Kasumi-1 (cell line): Measurements from ENCODE around the gene DSCAML1.
"Not testable (repeated sequence)": the region's sequence is repeated elsewhere in the genome, so short reads cannot be mapped to it uniquely, and the experiment has no call there.

Source experiments
- DNase-seq, 2 experiments: peaks; one replicate each; lab custom pipeline; 2025; lab: John Stamatoyannopoulos, UW

The DSCAML1 gene

DNA sequence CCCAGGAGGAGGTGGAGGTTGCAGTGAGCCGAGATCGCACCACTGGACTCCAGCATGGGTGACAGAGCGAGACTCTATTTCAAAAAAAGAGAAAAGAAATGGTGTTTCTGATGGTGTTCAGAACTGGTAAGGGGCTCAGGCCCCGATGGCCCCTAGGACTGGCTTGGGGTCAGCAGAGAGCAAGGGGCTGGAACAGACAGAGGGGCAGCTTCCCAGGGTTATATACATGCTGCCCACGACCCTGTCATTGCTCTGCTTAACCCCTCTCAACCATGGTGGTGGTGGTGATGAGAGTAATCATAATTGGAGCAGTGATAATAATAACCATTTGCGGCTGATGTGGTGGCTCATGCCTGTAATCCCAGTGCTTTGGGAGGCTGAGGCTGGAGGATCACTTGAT lies 390.0 kb downstream of the DSCAML1 start:
- no peak for DNase-seq

DNA sequence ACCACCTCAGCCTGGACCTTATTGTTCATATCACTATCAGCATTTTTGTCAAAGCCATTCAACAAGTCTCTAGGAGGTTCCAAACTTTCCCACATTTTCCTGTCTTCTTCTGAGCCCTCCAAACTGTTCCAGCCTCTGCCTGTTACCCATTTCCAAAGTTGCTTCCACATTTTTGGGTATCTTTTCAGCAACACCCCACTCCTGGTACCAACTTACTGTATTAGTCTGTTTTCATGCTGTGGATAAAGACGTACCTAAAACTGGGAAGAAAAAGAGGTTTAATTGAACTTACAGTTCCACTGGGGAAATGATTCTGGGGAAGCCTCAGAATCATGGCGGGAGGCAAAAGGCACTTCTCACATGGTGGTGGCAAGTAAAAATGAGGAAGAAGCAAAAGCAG lies 391.1 kb downstream of the DSCAML1 start:
- DNase-seq, result not testable (repeated sequence)

DNA sequence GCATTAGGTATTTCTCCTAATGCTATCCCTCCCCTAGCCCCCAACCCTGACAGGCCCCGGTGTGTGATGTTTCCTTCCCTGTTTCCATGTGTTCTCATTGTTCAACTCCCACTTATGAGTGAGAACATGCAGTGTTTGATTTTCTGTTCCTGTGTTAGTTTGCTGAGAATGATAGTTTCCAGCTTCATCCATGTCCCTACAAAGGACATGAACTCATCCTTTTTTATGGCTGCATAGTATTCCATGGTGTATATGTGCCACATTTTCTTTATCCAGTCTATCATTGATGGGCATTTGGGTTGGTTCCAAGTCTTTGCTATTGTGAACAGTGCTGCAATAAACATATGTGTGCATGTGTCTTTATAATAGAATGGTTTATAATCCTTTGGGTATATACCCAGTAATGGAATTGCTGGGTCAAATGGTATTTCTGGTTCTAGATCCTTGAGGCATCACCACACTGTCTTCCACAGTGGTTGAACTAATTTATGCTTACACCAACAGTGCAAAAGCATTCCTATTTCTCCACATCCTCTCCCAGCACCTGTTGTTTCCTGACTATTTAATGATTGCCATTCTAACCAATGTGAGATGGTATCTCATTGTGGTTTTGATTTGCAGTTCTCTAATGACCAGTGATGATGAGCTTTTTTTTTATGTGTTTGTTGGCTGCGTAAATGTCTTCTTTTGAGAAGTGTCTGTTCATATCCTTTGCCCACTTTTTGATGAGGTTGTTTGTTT lies 397.7 kb downstream of the DSCAML1 start:
- not testable (repeated sequence) for DNase-seq

DNA sequence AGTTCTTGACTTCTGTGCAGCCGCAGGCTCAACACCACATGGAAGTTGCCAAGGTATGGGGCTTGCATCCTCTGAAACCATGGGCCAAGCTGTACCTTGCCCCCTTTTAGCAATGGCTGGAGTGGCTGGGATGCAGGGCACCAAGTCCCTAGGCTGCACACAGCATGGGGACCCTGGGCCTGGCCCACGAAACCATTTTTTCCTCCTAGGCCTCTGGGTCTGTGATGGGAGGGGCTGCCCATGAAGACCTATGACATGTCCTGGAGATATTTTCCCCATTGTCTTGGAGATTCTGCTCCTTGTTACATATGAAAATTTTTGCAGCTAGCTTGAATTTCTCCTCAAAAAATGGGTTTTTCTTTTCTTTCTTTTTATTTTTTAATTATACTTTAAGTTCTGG lies 398.4 kb downstream of the DSCAML1 start:
- DNase-seq, result not testable (repeated sequence)

DNA sequence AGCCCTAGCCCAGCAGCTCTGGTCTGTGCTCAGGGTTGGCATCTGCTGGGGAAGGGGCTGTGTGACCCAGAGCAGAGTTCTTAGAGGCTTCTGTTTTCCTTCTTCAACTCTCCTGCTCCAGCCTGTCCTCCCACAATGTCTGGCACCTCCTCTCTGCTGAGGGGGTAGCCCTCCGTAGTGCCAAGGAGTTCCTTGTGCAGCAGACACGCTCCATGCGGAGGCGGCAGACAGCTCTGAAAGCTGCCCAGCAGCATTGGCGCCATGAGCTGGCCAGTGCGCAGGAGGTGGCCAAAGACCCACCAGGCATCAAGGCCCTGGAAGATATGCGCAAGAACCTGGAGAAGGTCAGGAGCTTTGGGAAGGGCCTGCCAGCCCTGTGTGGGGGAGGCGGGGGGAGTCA lies 400.0 kb downstream of the DSCAML1 start:
- no peak for DNase-seq

DNA sequence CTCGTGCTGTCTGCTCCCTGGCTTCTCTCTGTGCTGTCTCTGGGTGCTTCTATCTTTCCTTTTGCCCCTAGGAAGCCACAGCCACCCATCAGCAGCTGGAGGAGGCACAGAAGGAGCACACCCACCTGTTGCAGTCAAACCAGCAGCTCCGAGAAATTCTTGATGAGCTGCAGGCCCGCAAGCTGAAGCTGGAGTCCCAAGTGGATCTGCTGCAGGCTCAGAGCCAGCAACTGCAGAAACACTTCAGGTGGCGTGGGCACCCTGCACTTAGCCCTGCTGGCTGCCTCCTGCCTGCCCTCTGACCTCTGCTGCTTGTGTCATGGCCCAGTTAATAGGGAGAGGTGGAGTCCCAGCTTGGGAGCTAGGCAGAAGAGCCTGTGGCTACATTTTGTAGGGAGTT lies 401.5 kb downstream of the DSCAML1 start:
- DNase-seq, result no peak

DNA sequence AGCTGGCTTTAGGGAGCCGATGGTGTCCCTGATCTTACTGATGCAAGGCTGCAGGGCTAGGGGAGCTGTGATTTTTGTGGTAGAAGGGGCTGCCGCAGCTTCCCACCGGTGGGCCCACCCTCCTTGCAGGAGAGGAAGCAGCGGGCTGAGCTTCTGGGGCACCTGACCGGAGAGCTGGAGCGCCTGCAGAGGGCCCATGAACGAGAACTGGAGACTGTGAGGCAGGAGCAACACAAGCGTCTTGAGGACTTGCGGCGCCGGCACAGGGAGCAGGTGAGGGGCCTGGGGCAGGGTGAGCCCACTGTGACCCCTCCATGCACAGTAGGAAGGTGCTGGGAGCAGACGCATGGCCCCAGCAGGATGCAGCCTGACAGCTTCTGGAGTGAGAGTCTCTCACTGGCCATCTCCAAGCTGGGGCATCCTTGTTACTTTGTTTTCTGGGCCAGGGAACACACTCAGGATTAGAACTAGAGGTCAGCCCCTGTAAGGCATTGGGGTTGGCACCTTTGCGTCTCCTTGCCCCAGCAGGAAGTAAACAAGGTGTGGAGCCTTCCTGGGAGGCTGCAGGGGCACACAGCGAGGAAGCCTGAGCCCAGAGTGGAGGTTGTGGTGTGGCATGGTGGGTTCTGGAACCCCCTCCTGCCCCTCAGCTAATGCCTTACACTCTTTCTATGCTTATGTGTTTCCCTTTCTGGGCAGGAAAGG lies 402.6 kb downstream of the DSCAML1 start:
- DNase-seq, result no peak

DNA sequence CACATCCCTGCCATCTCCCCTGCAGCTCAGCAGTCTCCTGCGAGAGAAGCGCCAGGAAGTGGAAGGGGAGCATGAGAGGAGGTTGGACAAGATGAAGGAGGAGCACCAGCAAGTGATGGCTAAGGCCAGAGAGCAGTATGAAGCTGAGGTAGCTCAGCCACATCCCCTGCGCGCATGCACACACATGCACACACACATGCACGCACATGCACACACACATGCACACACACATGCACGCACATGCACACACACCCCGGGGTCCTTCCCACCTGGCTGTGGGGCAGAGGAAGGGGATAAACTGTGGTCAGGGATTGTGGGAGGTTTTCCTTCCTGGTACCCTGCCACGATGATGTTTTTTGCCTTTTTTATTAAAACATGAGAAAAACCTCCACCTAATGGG lies 404.0 kb downstream of the DSCAML1 start:
- no peak for DNase-seq

DNA sequence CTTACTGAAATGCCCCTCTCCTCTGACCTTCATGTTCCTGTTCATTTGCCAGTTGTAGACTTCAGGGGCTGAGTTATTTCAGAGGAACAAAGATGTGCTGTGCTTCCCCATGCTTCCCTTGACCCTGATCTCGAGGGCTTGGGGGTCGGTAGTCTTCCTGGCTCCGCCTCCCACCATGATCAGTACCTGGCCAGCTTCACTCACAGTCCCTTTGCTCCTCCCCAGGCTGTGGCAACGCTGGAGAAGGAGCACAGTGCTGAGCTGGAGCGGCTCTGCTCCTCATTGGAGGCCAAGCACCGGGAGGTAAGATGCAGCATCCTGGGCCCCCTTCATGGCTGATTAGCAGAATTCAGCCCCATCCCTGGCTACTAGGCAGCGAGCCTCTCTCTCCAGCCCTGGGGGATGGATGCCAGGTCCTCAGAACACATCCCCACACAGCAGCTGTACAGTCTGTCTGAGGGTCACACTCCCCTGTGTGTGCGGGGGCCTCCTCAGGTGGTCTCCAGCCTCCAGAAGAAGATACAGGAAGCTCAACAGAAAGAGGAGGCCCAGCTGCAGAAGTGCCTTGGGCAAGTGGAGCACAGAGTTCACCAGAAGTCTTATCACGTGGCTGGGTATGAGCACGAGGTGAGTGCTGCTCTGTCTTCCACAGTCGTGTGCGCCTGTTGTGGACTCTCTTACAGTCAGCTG lies 404.9 kb downstream of the DSCAML1 start:
- no peak for DNase-seq

DNA sequence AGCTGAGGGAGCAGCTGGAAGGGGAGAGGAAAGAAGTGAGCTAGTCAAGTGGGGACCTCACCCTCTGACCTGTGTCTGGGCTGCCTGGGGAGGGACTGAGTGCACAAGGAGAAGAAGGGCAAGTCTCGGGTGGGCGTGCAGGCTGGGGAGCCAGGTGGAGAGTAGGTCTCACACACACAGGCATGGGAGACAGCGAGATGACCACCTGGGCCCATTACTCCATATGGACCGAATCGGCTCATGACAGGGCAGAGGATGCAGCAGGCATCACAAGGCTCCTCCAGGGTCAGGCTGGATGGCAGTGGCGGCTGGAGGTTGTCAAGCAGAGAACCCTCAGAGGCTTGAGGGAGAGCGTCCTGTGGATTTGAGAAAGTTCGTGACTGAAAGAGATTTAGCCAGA lies 405.8 kb downstream of the DSCAML1 start:
- no peak for DNase-seq

DNA sequence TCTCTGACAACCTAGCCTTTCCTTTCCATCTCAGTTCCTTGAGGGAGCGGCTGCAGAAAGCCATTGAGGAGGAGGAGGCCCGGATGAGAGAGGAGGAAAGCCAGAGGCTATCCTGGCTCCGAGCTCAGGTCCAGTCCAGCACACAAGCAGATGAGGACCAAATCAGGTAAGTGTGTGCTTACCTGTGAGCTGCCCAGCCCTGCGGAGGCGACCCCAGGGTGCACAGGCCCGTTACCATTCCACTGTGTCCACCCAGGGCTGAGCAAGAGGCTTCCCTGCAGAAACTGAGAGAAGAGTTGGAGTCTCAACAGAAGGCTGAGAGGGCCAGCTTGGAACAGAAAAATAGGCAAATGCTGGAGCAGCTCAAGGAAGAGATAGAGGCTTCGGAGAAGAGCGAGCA lies 406.3 kb downstream of the DSCAML1 start:
- DNase-seq, result no peak

DNA sequence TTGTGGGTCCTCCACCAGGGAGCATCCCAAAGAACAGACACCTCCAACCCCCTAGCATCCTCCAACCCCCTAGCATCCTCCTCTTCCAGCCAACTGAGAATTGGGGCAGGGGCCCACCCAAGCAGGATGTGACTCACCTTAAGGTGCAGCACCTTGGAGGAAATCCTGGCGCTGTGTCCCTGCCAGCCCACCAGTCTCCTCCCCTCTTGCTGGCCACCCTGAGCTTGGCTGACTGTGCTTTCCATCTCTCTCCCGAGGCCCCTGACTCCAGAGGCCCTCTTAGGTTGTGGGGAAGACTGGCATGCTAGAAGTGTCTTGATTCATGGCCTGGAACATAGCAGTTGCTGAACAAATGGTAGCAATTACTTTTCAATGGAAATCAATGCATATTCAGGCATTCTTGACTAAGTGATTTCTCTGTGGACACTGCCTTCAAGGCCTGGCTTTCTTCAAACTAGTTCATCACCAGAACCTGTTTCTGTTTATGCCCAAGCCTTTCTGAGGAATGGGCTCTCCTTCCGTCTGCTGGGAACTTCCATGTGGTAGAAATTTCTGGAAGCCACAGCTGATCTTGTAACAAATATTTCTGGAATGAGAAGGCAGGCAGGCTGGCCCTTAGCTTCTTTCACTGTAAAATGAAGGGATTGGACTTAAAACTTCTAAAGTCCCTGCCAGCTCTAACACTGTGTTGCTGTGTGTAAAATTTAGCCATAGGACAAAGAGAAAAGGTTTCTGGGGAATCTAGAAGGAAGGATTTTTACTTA lies 408.8 kb downstream of the DSCAML1 start:
- no peak for DNase-seq

DNA sequence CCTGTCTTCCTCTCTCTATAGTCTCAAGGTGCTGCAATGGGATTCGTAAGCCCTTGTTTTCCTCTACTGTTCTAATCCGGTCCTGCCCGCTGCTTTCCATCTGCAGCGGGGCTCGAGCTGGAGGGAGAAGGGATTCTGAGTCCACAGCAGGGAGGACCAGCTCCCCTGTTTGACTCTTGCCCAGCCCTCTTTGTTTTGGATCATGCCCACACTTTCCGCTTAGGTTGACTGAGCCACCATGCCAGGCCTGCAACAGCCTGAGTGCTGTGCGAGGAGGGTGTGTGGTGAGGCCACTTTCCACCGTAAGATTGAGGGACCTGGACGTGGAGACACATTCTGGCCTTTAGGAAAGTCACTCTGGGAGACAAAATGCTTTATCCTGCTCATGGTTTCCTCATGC lies 411.1 kb downstream of the DSCAML1 start:
- no peak for DNase-seq

DNA sequence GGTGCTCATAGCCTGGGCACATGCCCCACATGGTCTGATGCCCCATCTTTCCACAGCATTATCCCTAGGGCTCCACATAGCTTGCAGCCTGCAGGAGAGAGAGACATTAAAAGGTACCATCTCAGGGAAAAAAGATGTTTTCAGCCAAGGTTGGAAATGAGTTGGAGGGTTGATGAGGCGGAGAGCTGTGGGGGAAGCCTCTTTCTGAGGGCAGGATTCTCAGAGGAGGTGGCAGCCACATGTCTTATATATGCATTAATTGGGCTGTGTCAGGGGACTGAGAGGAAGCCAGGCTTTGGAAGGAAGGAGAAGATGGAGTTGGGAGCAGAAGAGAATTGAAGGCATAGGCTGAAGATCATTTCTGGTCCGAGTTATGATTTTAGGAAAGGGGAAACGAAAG lies 411.5 kb downstream of the DSCAML1 start:
- no peak for DNase-seq

DNA sequence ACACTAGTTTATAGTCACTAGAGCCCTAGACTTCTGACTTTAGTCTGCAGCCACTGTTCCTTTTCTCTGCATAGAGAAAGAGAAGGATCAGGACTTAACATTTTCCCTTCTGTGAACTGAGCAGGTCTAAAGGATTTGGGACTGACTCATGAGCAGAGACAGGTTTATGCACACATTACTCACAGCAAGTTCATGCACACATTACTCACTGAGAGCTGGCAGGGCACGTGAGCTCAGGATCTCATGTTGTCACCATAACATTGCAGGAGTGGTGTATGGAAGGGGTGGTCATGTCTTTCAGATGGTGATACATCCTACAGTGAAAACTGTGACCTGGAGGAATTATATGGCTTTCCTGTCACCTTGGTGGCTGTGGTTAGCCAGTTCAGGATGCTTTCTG lies 413.0 kb downstream of the DSCAML1 start:
- DNase-seq, result no peak

DNA sequence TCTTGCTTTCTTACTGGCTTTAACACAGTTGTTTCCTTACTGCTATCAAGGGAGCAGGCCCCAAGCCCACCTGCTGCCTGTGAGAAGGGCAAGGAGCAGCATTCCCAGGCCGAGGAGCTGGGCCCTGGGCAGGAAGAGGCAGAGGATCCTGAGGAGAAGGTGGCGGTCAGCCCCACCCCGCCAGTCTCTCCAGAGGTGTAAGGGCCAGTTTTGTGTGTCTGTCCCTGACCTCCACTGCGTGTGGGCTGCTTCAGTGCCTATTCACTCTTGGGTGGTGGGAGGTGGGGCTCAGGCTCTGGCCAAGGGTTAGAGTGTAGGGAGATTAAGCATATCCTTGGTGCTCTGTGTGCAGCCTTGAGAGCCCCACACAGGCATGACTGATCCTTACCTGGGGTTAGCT lies 414.3 kb downstream of the DSCAML1 start:
- DNase-seq, result no peak

DNA sequence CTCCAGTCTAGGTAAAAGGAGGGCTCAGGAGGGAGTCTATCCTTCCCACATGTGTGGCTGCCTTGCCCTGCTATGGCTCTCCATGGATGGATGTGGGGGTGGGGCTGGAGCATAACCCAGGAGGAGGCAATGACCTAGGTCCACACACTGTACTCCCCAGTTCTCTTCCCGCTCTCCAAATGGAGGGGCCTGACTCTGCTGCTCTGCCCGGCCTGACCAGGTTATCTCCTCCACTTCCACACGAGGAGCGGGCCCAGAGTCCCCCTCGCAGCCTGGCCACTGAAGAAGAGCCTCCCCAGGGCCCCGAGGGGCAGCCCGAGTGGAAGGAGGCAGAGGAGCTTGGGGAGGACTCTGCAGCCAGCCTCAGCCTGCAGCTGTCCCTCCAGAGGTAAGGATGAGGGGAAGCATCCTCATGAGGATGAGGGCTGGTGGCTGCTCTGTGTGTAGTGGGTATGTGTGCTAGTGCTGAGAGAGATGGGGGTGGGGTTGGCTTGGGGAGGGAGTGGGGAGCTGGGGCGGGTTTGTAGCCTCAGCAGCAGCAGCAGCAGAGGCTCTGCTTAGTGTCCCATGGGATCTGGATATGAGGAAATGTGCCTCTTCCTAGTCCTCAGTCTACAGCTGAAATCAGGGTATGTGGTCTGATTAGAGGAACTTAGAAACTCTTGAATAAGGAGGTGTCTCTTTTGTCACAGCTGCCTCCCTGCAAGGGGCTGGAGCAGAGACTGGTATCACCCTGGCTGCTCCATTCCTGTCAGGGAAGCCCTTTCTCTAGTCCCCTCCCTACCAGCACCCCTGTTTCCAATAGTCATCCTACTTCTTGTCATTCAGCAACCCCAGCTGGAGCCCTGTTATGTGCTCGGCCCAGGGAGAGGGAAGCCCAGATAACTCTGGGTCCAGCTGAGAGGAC lies 415.3 kb downstream of the DSCAML1 start:
- DNase-seq, result no peak

DNA sequence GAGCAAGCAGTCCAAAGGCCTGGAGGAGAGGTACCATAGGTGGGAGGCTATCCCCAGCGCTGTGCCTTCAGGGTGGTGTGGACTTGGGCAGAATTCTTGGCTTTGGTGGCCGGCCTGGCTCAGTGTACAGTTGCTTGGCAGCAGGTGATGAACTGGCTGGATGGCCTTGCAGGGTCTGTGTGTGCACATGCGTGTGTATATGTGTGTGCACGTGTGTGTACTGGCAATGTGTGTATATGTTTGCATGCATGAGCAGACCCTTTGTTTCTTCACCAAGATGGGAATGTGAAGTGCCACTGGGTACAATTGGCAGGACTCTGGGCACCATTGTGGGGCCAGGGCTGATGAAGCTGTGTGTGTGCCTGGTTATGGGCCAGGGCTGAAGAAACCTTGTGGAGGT lies 416.3 kb downstream of the DSCAML1 start:
- DNase-seq, result no peak

DNA sequence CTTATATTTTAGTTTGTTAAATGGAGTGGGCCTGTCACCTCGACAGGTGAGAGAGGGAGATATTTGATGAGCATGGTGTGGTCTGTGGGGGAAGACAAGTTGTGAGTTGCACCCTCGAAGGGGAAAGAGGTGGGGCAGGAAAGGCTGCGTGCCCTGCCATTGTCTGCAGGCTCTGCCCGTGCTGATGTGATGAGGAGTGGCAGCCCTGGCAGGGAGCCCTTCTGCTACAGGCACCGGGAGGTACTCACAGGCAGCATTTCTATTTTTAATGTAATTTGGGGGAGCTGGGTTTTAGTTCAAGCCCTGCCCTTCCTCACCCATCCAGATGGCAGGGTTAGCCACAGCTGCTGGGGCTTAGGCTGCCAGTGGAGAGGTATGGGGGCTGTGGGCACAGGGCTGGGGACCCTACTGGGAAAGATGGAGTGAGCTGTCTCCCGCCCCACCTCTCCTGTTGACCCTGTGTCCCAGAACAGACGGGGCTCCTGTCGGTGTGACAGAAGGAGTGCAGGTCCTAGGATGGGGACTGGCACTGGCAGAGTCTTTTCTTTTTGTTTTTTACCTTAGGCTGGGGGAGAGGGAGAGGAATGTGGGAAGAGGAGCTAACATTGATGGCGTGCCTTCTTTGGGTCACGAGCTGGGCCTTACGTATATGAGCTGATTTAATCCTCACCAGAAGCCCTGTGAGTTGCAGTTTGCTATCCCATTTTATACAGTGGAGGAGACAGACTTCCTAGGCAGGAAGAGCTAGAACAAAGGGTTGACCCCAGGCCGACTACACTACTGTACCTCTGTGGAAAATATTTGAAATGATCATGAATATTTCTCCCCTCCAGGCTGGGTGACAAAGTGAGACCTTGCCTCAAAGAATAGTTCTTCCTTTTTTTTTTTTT lies 417.8 kb downstream of the DSCAML1 start:
- DNase-seq, result no peak
